GM19468 (cell line): ENCODE data around the gene ZNF177.

Experiments
- ATAC-seq: cut with Tn5 transposase; IDR thresholded peaks from one replicate; pipeline ENCODE4 v1.9.1; 2021; ENCODE audit warnings: mild to moderate bottlenecking, moderate library complexity, moderate number of reproducible peaks; ENCODE audit not compliant: unreplicated experiment; ENCODE audit errors: extremely low read depth

ZNF177 gene

GRCh38 chr19:9413240-9413954 is 50.6 kb downstream of the ZNF177 start:
- ATAC-seq: no peak

- ATAC-seq: no peak
Observed at GRCh38 chr19:9427941-9428340, 65.1 kb downstream of the ZNF177 start.

- no peak for ATAC-seq
Observed at GRCh38 chr19:9430444-9430843, 67.6 kb downstream of the ZNF177 start.

- no peak for ATAC-seq
Observed at GRCh38 chr19:9431475-9431874, 68.7 kb downstream of the ZNF177 start.
